NCI-H510A (cell line): Measurements from ENCODE around the gene MYOT.

Source experiments
- DNase-seq: peaks from one replicate; lab custom pipeline; 2025; lab: John Stamatoyannopoulos, UW

The MYOT gene

GRCh38 chr5:137902408-137903133 lies 34.9 kb downstream of the MYOT start:
- DNase-seq, result no peak

GRCh38 chr5:137914758-137915157 lies 47.1 kb downstream of the MYOT start:
- DNase-seq, result no peak

- no peak for DNase-seq
Observed at GRCh38 chr5:137916923-137917322, 49.3 kb downstream of the MYOT start.

GRCh38 chr5:137921931-137922330 lies 54.3 kb downstream of the MYOT start:
- DNase-seq, result no peak

GRCh38 chr5:137923856-137924255 lies 56.2 kb downstream of the MYOT start:
- no peak for DNase-seq

- no peak for DNase-seq
Observed at GRCh38 chr5:137932800-137933199, 65.1 kb downstream of the MYOT start.

- no peak for DNase-seq
Observed at GRCh38 chr5:137933491-137933911, 65.8 kb downstream of the MYOT start.

GRCh38 chr5:137935190-137935589 lies 67.5 kb downstream of the MYOT start:
- no peak for DNase-seq

GRCh38 chr5:137935694-137936093 lies 68.0 kb downstream of the MYOT start:
- no peak for DNase-seq
